Measurements from ENCODE around the gene CNKSR1. TPM values are rescaled to one million over a fixed set of nuclear protein-coding genes. Genes with fewer than 3 reads are reported as not detected.

Gene CNKSR1
- total and polyA plus RNA-seq, 2 of the 13 experiments (the other 11 are each of a cell fraction or from before 2014, with no cell fraction given) = 3.4 to 8.9 TPM

- TF ChIP-seq ZBTB2 (CRISPR knock-in tag; IDR thresholded peaks at IDR 0.05; ENCODE audit: low read depth) = peak; percentile 65
- no peak for TF ChIP-seq ZBTB40 (IDR thresholded peaks at IDR 0.05)
- no peak for TF ChIP-seq ZBTB40 (CRISPR knock-in tag; IDR thresholded peaks at IDR 0.05)
- peak; percentile 65 for TF ChIP-seq SALL1 (CRISPR knock-in tag; IDR thresholded peaks at IDR 0.05)
- TF ChIP-seq NR0B2 (CRISPR knock-in tag; IDR thresholded peaks at IDR 0.05) = no peak
- no peak for TF ChIP-seq GPN1 (CRISPR knock-in tag; IDR thresholded peaks at IDR 0.05; ENCODE audit: borderline replicate concordance)
- peak; percentile 39; the same call in 1 of the 2 replicates for TF ChIP-seq ZNF143 (CRISPR knock-in tag; IDR thresholded peaks at IDR 0.05)
- peak; percentile 42; the same call in 1 of the 2 replicates for TF ChIP-seq ZNF773 (CRISPR knock-in tag; IDR thresholded peaks at IDR 0.05; ENCODE audit: borderline replicate concordance)
- no peak for TF ChIP-seq HMGXB3 (CRISPR knock-in tag; IDR thresholded peaks at IDR 0.05; ENCODE audit: borderline replicate concordance)
- 0 out of 2 replicates have a peak, but pooled peaks have one; percentile 34 for TF ChIP-seq ZNF329 (CRISPR knock-in tag; IDR thresholded peaks at IDR 0.05; ENCODE audit: low read depth)
- 0 out of 2 replicates have a peak, but pooled peaks have one; percentile 34 for TF ChIP-seq ZSCAN31 (CRISPR knock-in tag; IDR thresholded peaks at IDR 0.05; ENCODE audit: low read depth)
- TF ChIP-seq ZNF740 (CRISPR knock-in tag; IDR thresholded peaks at IDR 0.05) = peak; percentile 37; the same call in 1 of the 2 replicates
These were observed 15.7 kb upstream of the CNKSR1 start (continued) for GRCh38 chr1:26161415-26162219.

Measured in HepG2 (cell line).